OCI-LY7 (cell line): ENCODE measurements around the gene STOX2. TPM values are rescaled to one million over a fixed set of nuclear protein-coding genes. Genes with fewer than 3 reads are reported as not detected.

ENCODE experiments used
- BruUV-seq: library from RNA; stranded (reverse); fragments of 400-500 nt; replicated peaks from 2 replicates; lab custom pipeline; 2021; lab: Mats Ljungman, UMichigan
- CTCF ChIA-PET: fragments of 300-600 bp; sonication (Branson Sonifier 250); formaldehyde crosslinking; loops from one replicate; lab custom pipeline; 2022; ENCODE audit warnings: antibody characterized with exemption; ENCODE audit not compliant: unreplicated experiment; lab: Charles Lee
- POLR2A ChIA-PET: fragments of 300-600 bp; sonication (Branson Sonifier 250); formaldehyde crosslinking; loops from one replicate; lab custom pipeline; 2022; ENCODE audit warnings: antibody characterized with exemption; lab: Charles Lee
- DNase-seq: peaks from one replicate; pipeline ENCODE4 v3.0.0-alpha.2; 2015; ENCODE audit warnings: low spot score
- H2AFZ ChIP-seq: fragments of 200-600 bp; sonication (generic), shearing (Covaris generic); 2 replicates; pipeline ENCODE4 v1.6.1; 2014; ENCODE audit warnings: mild to moderate bottlenecking, antibody characterized with exemption, low read length, moderate library complexity
- H3K27ac ChIP-seq: fragments of 200-600 bp; sonication (generic); 2 replicates; pipeline ENCODE4 v1.5.1; 2014; ENCODE audit warnings: mixed run types, low read depth, mild to moderate bottlenecking, moderate library complexity, low read length, inconsistent platforms; ENCODE audit not compliant: poor library complexity, severe bottlenecking
- H3K36me3 ChIP-seq: fragments of 200-600 bp; sonication (generic); 2 replicates; pipeline ENCODE4 v1.6.1; 2014; ENCODE audit warnings: mild to moderate bottlenecking, antibody characterized with exemption, low read length, moderate library complexity, mixed read lengths; ENCODE audit not compliant: insufficient read depth
- H3K4me1 ChIP-seq: fragments of 200-600 bp; sonication (generic); 2 replicates; pipeline ENCODE4 v1.5.1; 2014; ENCODE audit warnings: mild to moderate bottlenecking, low read length; ENCODE audit not compliant: insufficient read depth, poor library complexity, severe bottlenecking
- H3K4me2 ChIP-seq: fragments of 200-600 bp; sonication (generic); 2 replicates; pipeline ENCODE4 v1.6.1; 2014; ENCODE audit warnings: mild to moderate bottlenecking, low read length
- H3K4me3 ChIP-seq: fragments of 200-600 bp; sonication (generic); 2 replicates; pipeline ENCODE4 v1.5.1; 2014; ENCODE audit warnings: mild to moderate bottlenecking, low read depth, low read length; ENCODE audit not compliant: poor library complexity, severe bottlenecking
- H3K79me2 ChIP-seq: fragments of 200-600 bp; sonication (generic); 2 replicates; pipeline ENCODE4 v1.6.1; 2016; ENCODE audit warnings: low read depth, mild to moderate bottlenecking, low read length, moderate library complexity, mixed read lengths; ENCODE audit not compliant: insufficient read depth
- H3K9me2 ChIP-seq: fragments of 200-600 bp; sonication (generic); 2 replicates; pipeline ENCODE4 v1.6.1; 2016; ENCODE audit warnings: mild to moderate bottlenecking, low read length, mixed read lengths; ENCODE audit not compliant: insufficient read depth
- H3K9me3 ChIP-seq: fragments of 200-600 bp; sonication (generic); 2 replicates; pipeline ENCODE4 v1.6.1; 2014; ENCODE audit warnings: mild to moderate bottlenecking, mixed run types, low read length, mixed read lengths
- H4K20me1 ChIP-seq: fragments of 200-600 bp; sonication (generic); 2 replicates; pipeline ENCODE4 v1.6.1; 2014; ENCODE audit warnings: mild to moderate bottlenecking, antibody characterized with exemption, low read length, moderate library complexity, mixed read lengths; ENCODE audit not compliant: insufficient read depth
- CTCF ChIP-seq: fragments of 200-600 bp; sonication (generic); conservative IDR thresholded peaks from 2 replicates; pipeline ENCODE4 v1.5.1; 2014; ENCODE audit warnings: mild to moderate bottlenecking, antibody characterized with exemption, low read length, moderate library complexity, mixed read lengths
- EZH2phosphoT487 ChIP-seq: fragments of 200-600 bp; sonication (generic); IDR thresholded peaks from 2 replicates; pipeline ENCODE4 v1.6.1; 2018; ENCODE audit warnings: low read depth, borderline replicate concordance, mild to moderate bottlenecking, mixed run types, antibody characterized with exemption, low read length, moderate library complexity, mixed read lengths
- intact Hi-C: fragments of 100-400 bp; cut with micrococcal nuclease; formaldehyde crosslinking; loops from one replicate; pipeline ENCODE4 v1.10.0; 2022; ENCODE audit not compliant: unreplicated experiment
- total RNA-seq, 2 experiments: library from RNA; depleted of rRNA in 1 of 2; stranded (reverse); fragments of >200 nt in 1 of 2; shearing (Covaris generic) in 1 of 2; gene quantifications; 2 replicates each; pipeline ENCODE4 v1.2.3, GENCODE V29; 2014 to 2022

STOX2 gene
- total RNA-seq, 2 experiments from 2014 or later, result 0.38 TPM; not detected in 1

GRCh38 chr4:184014301-184014700, 109.2 kb downstream of the STOX2 start:
- POLR2A ChIA-PET, result interaction anchor here (0.6 to 1.0 kb wide), 4 partner anchors 15 to 45 kb away, joined by 3 read pairs; no protein-coding TSS in a partner anchor
- CTCF ChIA-PET, result no interaction called here
- no peak overlapping the region for H3K27ac ChIP-seq
- TF ChIP-seq CTCF (no peak), EZH2phosphoT487 (no peak)
- intact Hi-C loops, result no loop called here
- no peaks in the 10 kb centered on the region for H4K20me1 ChIP-seq
- H3K9me3 ChIP-seq, result no peaks in the 10 kb centered on the region
- H3K4me2 ChIP-seq, result no peak overlapping the region
- H3K4me1 ChIP-seq, result no peaks in the 10 kb centered on the region
- no peak overlapping the region for H3K4me3 ChIP-seq
- H2AFZ ChIP-seq, result no peak overlapping the region
- H3K79me2 ChIP-seq, result no peaks in the 10 kb centered on the region
- DNase-seq, result no peak
- BruUV-seq, result no TSS peak
- H3K36me3 ChIP-seq, result no peaks in the 10 kb centered on the region
- H3K9me2 ChIP-seq, result no peaks in the 10 kb centered on the region

GRCh38 chr4:184016759-184017668, 111.9 kb downstream of the STOX2 start:
- no peak overlapping the region for H3K4me2 ChIP-seq
- no peaks in the 10 kb centered on the region for H3K9me3 ChIP-seq
- no peaks in the 10 kb centered on the region for H3K9me2 ChIP-seq
- no peaks in the 10 kb centered on the region for H3K36me3 ChIP-seq
- DNase-seq, result no peak
- intact Hi-C loops, result no loop called here
- H2AFZ ChIP-seq, result no peak overlapping the region
- H3K27ac ChIP-seq, result no peak overlapping the region
- CTCF ChIA-PET, result no interaction called here
- no TSS peak for BruUV-seq
- no peaks in the 10 kb centered on the region for H4K20me1 ChIP-seq
- no peak overlapping the region for H3K4me3 ChIP-seq
- TF ChIP-seq CTCF (no peak), EZH2phosphoT487 (no peak)
- no peaks in the 10 kb centered on the region for H3K79me2 ChIP-seq
- no peaks in the 10 kb centered on the region for H3K4me1 ChIP-seq
- POLR2A ChIA-PET, result interaction anchor here (0.6 to 1.2 kb wide), 3 partner anchors 61 to 116 kb away, joined by 3 read pairs; no protein-coding TSS in a partner anchor

GRCh38 chr4:184019076-184019475, 114.0 kb downstream of the STOX2 start:
- Histone ChIP-seq H3K9me3 (no peaks in the 10 kb centered on the region), H3K4me1 (no peaks in the 10 kb centered on the region), H3K36me3 (no peaks in the 10 kb centered on the region), H3K27ac (no peak overlapping the region), H2AFZ (no peak overlapping the region), H3K9me2 (no peaks in the 10 kb centered on the region), H3K4me2 (no peak overlapping the region), H4K20me1 (no peaks in the 10 kb centered on the region), H3K4me3 (no peak overlapping the region), H3K79me2 (no peaks in the 10 kb centered on the region)
- TF ChIP-seq CTCF, result no peak
- no peak for TF ChIP-seq EZH2phosphoT487
- ChIA-PET CTCF (no interaction called here), POLR2A (interaction anchor here (0.6 kb wide), 1 partner anchor 76 kb away, joined by 3 read pairs; no protein-coding TSS in a partner anchor)
- intact Hi-C loops, result no loop called here
- DNase-seq, result no peak
- BruUV-seq, result no TSS peak
